DOHH2 (cell line): ENCODE data around the gene ERBB2.

Experiments used
- EZH2phosphoT487 ChIP-seq: fragments of 200-600 bp; sonication (generic); IDR thresholded peaks from 2 replicates; pipeline ENCODE4 v1.6.1; 2017; ENCODE audit warnings: borderline replicate concordance, mild to moderate bottlenecking, antibody characterized with exemption, low read length, moderate library complexity, mixed read lengths
- TF ChIP-seq, protein P1 (sequence below): fragments of 200-600 bp; sonication (generic); IDR thresholded peaks from one replicate; pipeline ENCODE4 v1.5.1; 2014; ENCODE audit warnings: antibody characterized with exemption, mild to moderate bottlenecking, low read depth, low read length; ENCODE audit not compliant: poor library complexity, severe bottlenecking

DNA sequence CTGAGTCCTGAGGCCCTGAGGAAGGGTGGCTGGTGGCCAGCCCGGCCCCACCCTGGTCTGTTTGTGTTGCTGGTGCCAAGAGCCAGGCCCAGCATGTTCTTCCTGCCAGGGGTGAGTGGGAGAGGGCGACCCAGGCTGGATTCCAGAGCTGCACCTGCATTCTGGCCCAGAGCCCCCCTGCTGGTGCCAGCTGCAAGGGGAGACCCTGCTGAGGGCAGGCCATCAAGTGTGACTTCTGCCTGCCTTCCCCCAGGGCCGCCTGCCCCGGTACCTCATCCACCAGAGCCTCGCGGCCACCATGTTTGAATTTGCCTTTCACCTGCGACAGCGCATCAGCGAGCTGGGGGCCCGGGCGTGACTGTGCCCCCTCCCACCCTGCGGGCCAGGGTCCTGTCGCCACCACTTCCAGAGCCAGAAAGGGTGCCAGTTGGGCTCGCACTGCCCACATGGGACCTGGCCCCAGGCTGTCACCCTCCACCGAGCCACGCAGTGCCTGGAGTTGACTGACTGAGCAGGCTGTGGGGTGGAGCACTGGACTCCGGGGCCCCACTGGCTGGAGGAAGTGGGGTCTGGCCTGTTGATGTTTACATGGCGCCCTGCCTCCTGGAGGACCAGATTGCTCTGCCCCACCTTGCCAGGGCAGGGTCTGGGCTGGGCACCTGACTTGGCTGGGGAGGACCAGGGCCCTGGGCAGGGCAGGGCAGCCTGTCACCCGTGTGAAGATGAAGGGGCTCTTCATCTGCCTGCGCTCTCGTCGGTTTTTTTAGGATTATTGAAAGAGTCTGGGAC is 37.1 kb upstream of the ERBB2 start:
- TF ChIP-seq, protein P1, sequence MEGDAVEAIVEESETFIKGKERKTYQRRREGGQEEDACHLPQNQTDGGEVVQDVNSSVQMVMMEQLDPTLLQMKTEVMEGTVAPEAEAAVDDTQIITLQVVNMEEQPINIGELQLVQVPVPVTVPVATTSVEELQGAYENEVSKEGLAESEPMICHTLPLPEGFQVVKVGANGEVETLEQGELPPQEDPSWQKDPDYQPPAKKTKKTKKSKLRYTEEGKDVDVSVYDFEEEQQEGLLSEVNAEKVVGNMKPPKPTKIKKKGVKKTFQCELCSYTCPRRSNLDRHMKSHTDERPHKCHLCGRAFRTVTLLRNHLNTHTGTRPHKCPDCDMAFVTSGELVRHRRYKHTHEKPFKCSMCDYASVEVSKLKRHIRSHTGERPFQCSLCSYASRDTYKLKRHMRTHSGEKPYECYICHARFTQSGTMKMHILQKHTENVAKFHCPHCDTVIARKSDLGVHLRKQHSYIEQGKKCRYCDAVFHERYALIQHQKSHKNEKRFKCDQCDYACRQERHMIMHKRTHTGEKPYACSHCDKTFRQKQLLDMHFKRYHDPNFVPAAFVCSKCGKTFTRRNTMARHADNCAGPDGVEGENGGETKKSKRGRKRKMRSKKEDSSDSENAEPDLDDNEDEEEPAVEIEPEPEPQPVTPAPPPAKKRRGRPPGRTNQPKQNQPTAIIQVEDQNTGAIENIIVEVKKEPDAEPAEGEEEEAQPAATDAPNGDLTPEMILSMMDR, result no peak
- TF ChIP-seq EZH2phosphoT487, result no peak
